ENCODE measurements around the gene DEFB129. TPM values are rescaled to one million over a fixed set of nuclear protein-coding genes. Genes with fewer than 3 reads are reported as not detected.

Gene DEFB129
- total and polyA plus RNA-seq, 9 donors, result not detected

DNA sequence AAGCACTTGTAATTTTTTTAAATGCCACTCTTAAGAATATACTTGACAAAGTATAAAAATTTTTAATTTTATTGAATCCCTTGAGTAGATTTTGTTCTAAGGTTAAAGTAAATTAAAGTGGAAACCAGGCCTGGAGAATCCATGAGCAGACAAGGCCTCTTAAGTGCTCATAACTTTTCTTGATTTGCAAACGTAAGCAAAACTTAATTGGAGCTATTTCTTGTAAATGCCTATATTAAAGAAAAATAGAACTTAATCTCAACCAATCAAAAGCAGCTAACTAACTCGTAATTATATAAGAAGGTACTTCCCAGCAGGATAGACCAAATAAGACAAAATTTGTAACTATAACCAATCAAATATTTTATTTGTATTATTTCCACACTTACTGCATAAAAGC is 12.7 kb upstream of the DEFB129 start:
- intact Hi-C loops (cut with DNase I), result no loop called here
- Histone ChIP-seq H3K36me3 (no peaks in the 10 kb centered on the region), H3K4me3 (no peak overlapping the region), H3K4me1 (ENCODE audit: insufficient read depth) (no peaks in the 10 kb centered on the region), H3K27ac (no peak overlapping the region), H3K27me3 (no peaks in the 10 kb centered on the region), H3K9me3 (no peaks in the 10 kb centered on the region)
- WGBS, 3 donors, result 38 to 60% (median 38%) methylated on average over 2 of the region's 2 CpGs
- DNase-seq, result no peak
- TF ChIP-seq EP300 (IDR thresholded peaks at IDR 0.05) (no peak), POLR2A (IDR thresholded peaks at IDR 0.05) (no peak)
- TF ChIP-seq, protein P1, sequence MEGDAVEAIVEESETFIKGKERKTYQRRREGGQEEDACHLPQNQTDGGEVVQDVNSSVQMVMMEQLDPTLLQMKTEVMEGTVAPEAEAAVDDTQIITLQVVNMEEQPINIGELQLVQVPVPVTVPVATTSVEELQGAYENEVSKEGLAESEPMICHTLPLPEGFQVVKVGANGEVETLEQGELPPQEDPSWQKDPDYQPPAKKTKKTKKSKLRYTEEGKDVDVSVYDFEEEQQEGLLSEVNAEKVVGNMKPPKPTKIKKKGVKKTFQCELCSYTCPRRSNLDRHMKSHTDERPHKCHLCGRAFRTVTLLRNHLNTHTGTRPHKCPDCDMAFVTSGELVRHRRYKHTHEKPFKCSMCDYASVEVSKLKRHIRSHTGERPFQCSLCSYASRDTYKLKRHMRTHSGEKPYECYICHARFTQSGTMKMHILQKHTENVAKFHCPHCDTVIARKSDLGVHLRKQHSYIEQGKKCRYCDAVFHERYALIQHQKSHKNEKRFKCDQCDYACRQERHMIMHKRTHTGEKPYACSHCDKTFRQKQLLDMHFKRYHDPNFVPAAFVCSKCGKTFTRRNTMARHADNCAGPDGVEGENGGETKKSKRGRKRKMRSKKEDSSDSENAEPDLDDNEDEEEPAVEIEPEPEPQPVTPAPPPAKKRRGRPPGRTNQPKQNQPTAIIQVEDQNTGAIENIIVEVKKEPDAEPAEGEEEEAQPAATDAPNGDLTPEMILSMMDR (IDR thresholded peaks at IDR 0.05), result no peak

DNA sequence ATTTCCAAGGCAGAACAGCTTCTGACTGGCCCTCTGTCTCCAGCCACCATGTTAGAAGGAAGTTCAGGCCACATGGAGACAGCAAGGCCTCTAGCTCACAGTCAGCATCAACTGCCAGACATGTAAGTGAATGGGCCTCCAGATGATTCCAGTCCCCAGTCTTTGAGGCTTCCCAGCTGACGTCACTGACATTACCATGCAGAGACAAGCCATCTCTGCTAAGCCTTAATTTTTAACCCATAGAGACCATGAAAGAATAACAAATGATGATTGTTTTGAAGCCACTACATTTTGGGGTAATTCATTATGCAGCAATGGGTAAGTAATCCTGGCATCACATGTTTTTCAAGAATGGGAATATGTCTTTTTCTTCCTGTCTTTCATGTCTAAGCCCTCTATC is 11.3 kb upstream of the DEFB129 start:
- no peaks in the 10 kb centered on the region for H3K36me3 ChIP-seq
- no peaks in the 10 kb centered on the region for H3K4me1 ChIP-seq (ENCODE audit: insufficient read depth)
- intact Hi-C loops (cut with DNase I), result no loop called here
- no peaks in the 10 kb centered on the region for H3K9me3 ChIP-seq
- no peak overlapping the region for H3K4me3 ChIP-seq
- H3K27ac ChIP-seq, result no peak overlapping the region
- H3K27me3 ChIP-seq, result no peaks in the 10 kb centered on the region
- no peak for DNase-seq
- WGBS, 3 donors, result 48 to 73% (median 62%) methylated on average over 1 of the region's 1 CpG
- TF ChIP-seq POLR2A (IDR thresholded peaks at IDR 0.05) (no peak), EP300 (IDR thresholded peaks at IDR 0.05) (no peak)
- TF ChIP-seq, protein P1 (IDR thresholded peaks at IDR 0.05), result no peak

DNA sequence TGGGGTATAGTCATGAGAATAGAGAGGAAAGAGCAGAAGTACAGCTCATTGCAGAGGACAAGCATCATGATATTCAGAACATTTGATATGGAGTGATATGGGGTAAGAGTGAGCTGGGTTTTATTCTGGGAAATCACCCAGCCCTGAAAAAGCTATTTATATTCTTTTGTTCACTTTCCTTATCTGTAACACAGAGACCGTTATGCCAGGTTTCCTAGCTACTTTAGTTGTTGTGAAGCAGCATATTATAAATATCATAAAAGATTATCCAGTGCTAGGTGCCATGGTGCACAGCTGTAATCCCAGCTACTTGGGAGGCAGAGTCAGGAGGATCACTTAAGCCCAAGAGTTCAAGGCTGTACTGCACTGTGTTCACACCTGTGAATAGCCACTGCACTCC is 9.8 kb upstream of the DEFB129 start:
- TF ChIP-seq POLR2A (IDR thresholded peaks at IDR 0.05), result no peak
- TF ChIP-seq, protein P1 (IDR thresholded peaks at IDR 0.05), result no peak
- TF ChIP-seq EP300 (IDR thresholded peaks at IDR 0.05), result no peak
- Histone ChIP-seq H3K27me3 (no peaks in the 10 kb centered on the region), H3K36me3 (no peaks in the 10 kb centered on the region), H3K27ac (no peak overlapping the region), H3K4me3 (no peak overlapping the region), H3K9me3 (no peaks in the 10 kb centered on the region), H3K4me1 (ENCODE audit: insufficient read depth) (no peaks in the 10 kb centered on the region)
- no peak for DNase-seq
- intact Hi-C loops (cut with DNase I), result no loop called here
- WGBS, 3 donors, result 26 to 48% (median 36%) methylated on average over 1 of the region's 1 CpG

DNA sequence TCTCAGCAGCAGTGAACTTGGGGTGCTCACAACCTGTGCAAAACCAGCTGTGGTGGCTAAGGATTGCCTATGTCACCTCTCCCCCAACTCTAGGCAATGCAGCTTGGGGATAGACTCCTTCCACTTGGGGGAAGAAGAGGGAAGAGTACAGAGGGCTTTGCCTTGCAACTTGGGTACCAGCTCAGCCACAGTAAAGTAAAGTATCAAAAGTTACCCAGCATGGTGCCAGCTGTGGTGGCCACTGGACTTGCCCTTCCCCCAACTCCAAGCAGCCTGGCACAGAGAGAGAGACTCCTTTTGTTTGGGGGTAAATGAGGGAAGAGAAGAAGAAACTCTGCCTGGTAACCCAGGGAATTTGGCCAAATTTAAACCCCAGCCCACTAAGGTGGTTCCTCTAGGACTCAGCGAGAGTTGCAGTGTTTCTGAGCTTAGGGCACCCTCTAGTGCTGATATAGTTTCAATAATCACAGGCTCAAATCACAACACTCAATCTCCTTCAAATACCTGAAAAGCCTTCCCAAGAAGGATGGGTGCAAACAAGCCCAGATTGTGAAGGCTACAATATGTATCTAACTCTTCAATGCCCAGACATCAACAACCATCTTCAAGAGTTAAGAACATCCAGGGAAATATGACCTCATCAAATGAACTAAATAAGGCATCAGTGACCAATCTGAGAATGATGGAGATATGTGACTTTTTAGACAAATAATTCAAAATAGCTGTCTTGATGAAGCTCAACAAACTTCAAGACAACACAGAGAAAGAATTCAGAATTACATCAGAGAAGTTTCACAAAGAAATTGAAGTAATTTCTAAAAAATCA is 7.6 kb upstream of the DEFB129 start:
- H3K36me3 ChIP-seq, result no peaks in the 10 kb centered on the region
- no peak overlapping the region for H3K4me3 ChIP-seq
- H3K4me1 ChIP-seq (ENCODE audit: insufficient read depth), result no peaks in the 10 kb centered on the region
- TF ChIP-seq POLR2A (IDR thresholded peaks at IDR 0.05) (no peak), EP300 (IDR thresholded peaks at IDR 0.05) (no peak)
- TF ChIP-seq, protein P1 (IDR thresholded peaks at IDR 0.05), result no peak
- intact Hi-C loops (cut with DNase I), result no loop called here
- no peaks in the 10 kb centered on the region for H3K9me3 ChIP-seq
- no peak for DNase-seq
- no peak overlapping the region for H3K27ac ChIP-seq
- no peaks in the 10 kb centered on the region for H3K27me3 ChIP-seq
- WGBS, 3 donors, result 0 to 9% (median 2%) methylated on average over 1 of the region's 1 CpG

Data from ovary (tissue), 9 donors.